T47D (cell line): ENCODE results near the gene MT3.

Experiments used
- DNase-seq, 2 experiments: peaks; one replicate each; pipeline versions ENCODE4 v3.0.0 to v3.0.0-alpha.2; 2011 to 2012; ENCODE audit warnings: low read depth in 1 of 2, low spot score in 1 of 2
- JUND ChIP-seq: IDR thresholded peaks from 2 replicates; pipeline ENCODE4 v1.6.1; 2012; ENCODE audit warnings: low read depth
- in situ Hi-C: cut with HindIII; loops from 2 replicates; pipeline ENCODE4 v1.10.0; 2016; ENCODE audit warnings: low sequenced_read_pairs, low pct_unique_long_range_greater_than_20kb

MT3 gene

GRCh38 chr16:56640076-56640475 is 50.7 kb downstream of the MT3 start:
- in situ Hi-C loops: no loop called here
- no peak for DNase-seq
- TF ChIP-seq JUND: no peak
